Calu3 (cell line): ENCODE data around the gene URM1. TPM values are rescaled to one million over a fixed set of nuclear protein-coding genes. Genes with fewer than 3 reads are reported as not detected.

Source experiments
- BruUV-seq: library from RNA; stranded (reverse); fragments of 400-500 nt; replicated peaks from 2 replicates; lab custom pipeline; 2021; lab: Mats Ljungman, UMichigan
- CTCF ChIA-PET: fragments of 300-600 bp; sonication (Branson Sonifier 250); formaldehyde crosslinking; loops from one replicate; lab custom pipeline; 2022; ENCODE audit warnings: antibody characterized with exemption; lab: Charles Lee
- DNase-seq: peaks from one replicate; pipeline ENCODE4 v3.0.0; 2022
- H3K27ac Mint-ChIP-seq: one replicate; pipeline ENCODE4 v1.8.0; 2022; ENCODE audit warnings: mixed read lengths; ENCODE audit not compliant: unreplicated experiment
- H3K27me3 Mint-ChIP-seq: one replicate; pipeline ENCODE4 v1.8.0; 2022; ENCODE audit warnings: mixed read lengths; ENCODE audit not compliant: unreplicated experiment
- H3K36me3 Mint-ChIP-seq: one replicate; pipeline ENCODE4 v1.8.0; 2022; ENCODE audit warnings: mild to moderate bottlenecking, moderate library complexity, mixed read lengths; ENCODE audit not compliant: insufficient read depth, unreplicated experiment
- H3K4me1 Mint-ChIP-seq: one replicate; pipeline ENCODE4 v1.8.0; 2022; ENCODE audit warnings: mild to moderate bottlenecking, low read depth, mixed read lengths; ENCODE audit not compliant: unreplicated experiment
- H3K4me3 Mint-ChIP-seq: one replicate; pipeline ENCODE4 v1.8.0; 2022; ENCODE audit warnings: mild to moderate bottlenecking, low read depth, moderate library complexity, mixed read lengths; ENCODE audit not compliant: unreplicated experiment
- H3K9me3 Mint-ChIP-seq: one replicate; pipeline ENCODE4 v1.8.0; 2022; ENCODE audit warnings: low read depth, mixed read lengths; ENCODE audit not compliant: unreplicated experiment
- CTCF ChIP-seq: fragments of 200-600 bp; IDR thresholded peaks from one replicate; pipeline ENCODE4 v1.8.0; 2022; ENCODE audit warnings: antibody characterized with exemption; ENCODE audit not compliant: unreplicated experiment
- intact Hi-C: fragments of 100-400 bp; cut with micrococcal nuclease; formaldehyde crosslinking; loops from one replicate; pipeline ENCODE4 v1.10.0; 2022; ENCODE audit not compliant: unreplicated experiment
- total RNA-seq: library from RNA; stranded (reverse); gene quantifications from 2 replicates; pipeline ENCODE4 v1.2.3, GENCODE V29; 2022

URM1 gene
- total RNA-seq, 1 experiment from 2014 or later = 38.6 TPM

GRCh38 chr9:128342971-128343680 is 28.0 kb upstream of the URM1 start:
- no peaks in the 10 kb centered on the region for H3K27me3 Mint-ChIP-seq
- no TSS peak for BruUV-seq
- no peak for DNase-seq
- CTCF ChIA-PET = interaction anchor here (0.6 kb wide), 1 partner anchor 685 kb away, joined by 3 read pairs; the partner anchor contains the start of gene SH3GLB2
- H3K4me1 Mint-ChIP-seq = no peaks in the 10 kb centered on the region
- H3K27ac Mint-ChIP-seq = no peak overlapping the region
- TF ChIP-seq CTCF = no peak
- no peak overlapping the region for H3K4me3 Mint-ChIP-seq
- intact Hi-C loops = no loop called here
- no peaks in the 10 kb centered on the region for H3K9me3 Mint-ChIP-seq
- peaks cover 23% of the 10 kb centered on the region for H3K36me3 Mint-ChIP-seq

- Mint-ChIP-seq H3K27ac (no peak overlapping the region), H3K9me3 (no peaks in the 10 kb centered on the region), H3K27me3 (no peaks in the 10 kb centered on the region), H3K4me1 (no peaks in the 10 kb centered on the region), H3K4me3 (no peak overlapping the region), H3K36me3 (peaks cover 21% of the 10 kb centered on the region)
- no peak for DNase-seq
- intact Hi-C loops = no loop called here
- CTCF ChIA-PET = interaction anchor here (0.6 kb wide), 1 partner anchor 684 kb away, joined by 3 read pairs; the partner anchor contains the start of gene SH3GLB2
- BruUV-seq = no TSS peak
- TF ChIP-seq CTCF = no peak
These were observed 27.3 kb upstream of the URM1 start for GRCh38 chr9:128343855-128344254.

GRCh38 chr9:128344931-128345605 is 26.1 kb upstream of the URM1 start:
- H3K36me3 Mint-ChIP-seq = peaks cover 23% of the 10 kb centered on the region
- CTCF ChIA-PET = interaction anchor here (0.7 kb wide), 1 partner anchor 1710 kb away, joined by 3 read pairs; no protein-coding TSS in a partner anchor
- no peak for DNase-seq
- no peak overlapping the region for H3K4me3 Mint-ChIP-seq
- no peaks in the 10 kb centered on the region for H3K4me1 Mint-ChIP-seq
- no peaks in the 10 kb centered on the region for H3K27me3 Mint-ChIP-seq
- intact Hi-C loops = no loop called here
- H3K9me3 Mint-ChIP-seq = no peaks in the 10 kb centered on the region
- H3K27ac Mint-ChIP-seq = no peak overlapping the region
- TF ChIP-seq CTCF = no peak
- no TSS peak for BruUV-seq

GRCh38 chr9:128349125-128349524 is 22.0 kb upstream of the URM1 start:
- no peak overlapping the region for H3K4me3 Mint-ChIP-seq
- peaks cover 21% of the 10 kb centered on the region for H3K36me3 Mint-ChIP-seq

More at GRCh38 chr9:128349125-128349524, 22.0 kb upstream of the URM1 start:
- TF ChIP-seq CTCF = no peak
- Mint-ChIP-seq H3K27me3 (no peaks in the 10 kb centered on the region), H3K9me3 (no peaks in the 10 kb centered on the region), H3K27ac (no peak overlapping the region), H3K4me1 (no peaks in the 10 kb centered on the region)
- CTCF ChIA-PET = no interaction called here
- no TSS peak for BruUV-seq
- DNase-seq = no peak
- intact Hi-C loops = no loop called here
